GM10266 (cell line): ENCODE data around the gene LRRC51.

Experiments
- DNase-seq: peaks from one replicate; pipeline ENCODE4 v3.0.0; 2012; ENCODE audit errors: extremely low spot score
- TF ChIP-seq, protein P1 (sequence below): IDR thresholded peaks from 2 replicates; pipeline ENCODE4 v1.5.1; 2012; ENCODE audit warnings: mild to moderate bottlenecking, low read depth; ENCODE audit not compliant: control insufficient read depth, insufficient read depth; ENCODE audit errors: missing control alignments

Gene LRRC51

DNA sequence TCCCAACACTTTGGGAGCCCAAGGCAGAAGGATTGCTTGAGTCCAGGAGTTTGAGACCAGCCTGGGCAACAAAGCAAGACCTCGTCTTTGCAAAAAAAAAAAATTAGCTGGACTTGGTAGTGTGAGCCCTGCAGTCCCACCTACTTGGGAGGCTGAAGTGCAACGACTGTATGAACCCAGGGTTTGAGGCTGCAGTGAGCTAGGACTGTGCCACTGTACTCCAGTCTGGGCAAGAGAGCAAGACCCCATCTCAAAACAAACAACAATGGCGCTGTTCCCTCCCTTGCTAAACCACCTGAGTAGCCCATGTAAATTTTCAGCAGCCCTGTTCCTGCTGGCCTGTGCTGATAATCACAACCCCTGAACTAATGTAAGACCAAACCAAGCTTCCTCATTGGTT, 19.4 kb downstream of the LRRC51 start:
- TF ChIP-seq, protein P1, sequence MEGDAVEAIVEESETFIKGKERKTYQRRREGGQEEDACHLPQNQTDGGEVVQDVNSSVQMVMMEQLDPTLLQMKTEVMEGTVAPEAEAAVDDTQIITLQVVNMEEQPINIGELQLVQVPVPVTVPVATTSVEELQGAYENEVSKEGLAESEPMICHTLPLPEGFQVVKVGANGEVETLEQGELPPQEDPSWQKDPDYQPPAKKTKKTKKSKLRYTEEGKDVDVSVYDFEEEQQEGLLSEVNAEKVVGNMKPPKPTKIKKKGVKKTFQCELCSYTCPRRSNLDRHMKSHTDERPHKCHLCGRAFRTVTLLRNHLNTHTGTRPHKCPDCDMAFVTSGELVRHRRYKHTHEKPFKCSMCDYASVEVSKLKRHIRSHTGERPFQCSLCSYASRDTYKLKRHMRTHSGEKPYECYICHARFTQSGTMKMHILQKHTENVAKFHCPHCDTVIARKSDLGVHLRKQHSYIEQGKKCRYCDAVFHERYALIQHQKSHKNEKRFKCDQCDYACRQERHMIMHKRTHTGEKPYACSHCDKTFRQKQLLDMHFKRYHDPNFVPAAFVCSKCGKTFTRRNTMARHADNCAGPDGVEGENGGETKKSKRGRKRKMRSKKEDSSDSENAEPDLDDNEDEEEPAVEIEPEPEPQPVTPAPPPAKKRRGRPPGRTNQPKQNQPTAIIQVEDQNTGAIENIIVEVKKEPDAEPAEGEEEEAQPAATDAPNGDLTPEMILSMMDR, result no peak
- no peak for DNase-seq

DNA sequence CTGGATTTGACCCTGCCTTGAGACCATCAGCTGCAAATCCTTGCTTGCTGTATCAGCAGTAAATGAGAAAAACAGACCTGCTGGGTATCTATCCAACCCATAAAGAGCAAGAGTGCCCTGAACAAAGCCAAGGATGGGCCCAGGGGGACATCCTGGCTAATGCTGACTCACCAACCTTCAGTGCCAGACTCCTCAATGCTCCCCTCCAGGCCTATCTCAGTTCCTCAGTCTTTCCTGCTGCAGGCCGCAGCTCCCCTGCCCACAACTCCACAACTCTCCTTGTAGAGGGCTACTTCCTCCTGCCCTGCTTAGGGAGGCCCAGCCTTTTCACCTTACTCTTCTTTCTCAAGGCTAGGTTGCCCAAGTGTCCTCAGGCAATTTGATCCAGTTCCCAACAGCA, 19.8 kb downstream of the LRRC51 start:
- TF ChIP-seq, protein P1, result no peak
- DNase-seq, result no peak

DNA sequence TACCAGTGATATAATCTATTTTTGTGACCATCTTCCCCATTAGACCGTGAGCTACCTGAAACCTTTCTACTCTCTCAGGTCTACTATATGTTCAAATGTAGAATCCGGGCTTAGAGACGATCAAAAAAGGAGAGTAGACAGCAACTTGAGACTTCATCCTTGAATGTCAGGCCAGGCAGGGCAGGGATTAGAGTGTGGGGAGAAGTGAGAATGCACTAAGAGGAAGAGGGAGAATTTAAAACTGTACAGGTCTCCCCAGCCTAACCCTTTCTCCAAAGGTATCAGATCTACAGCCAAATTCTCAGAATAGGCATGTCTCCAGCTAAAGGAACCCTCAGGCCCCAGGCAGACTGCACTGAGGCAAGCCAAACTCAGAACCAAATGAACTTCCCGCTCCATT, 21.5 kb downstream of the LRRC51 start:
- TF ChIP-seq, protein P1, result no peak
- DNase-seq, result no peak

DNA sequence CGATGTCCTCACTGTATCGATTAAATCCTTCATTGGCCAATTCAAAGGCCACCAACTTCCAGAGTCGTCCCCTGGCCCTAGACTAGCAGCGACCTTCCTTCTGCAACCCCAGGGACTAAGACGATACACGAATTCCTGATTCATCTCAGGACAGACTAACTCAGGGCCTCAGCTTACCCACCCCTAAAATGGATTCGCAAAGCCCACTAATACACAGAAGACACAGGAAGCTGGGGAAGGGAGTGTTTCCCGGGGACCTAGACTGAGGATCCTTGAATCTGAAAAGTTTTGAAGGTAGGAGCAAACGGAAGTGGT, 21.9 kb downstream of the LRRC51 start:
- TF ChIP-seq, protein P1, result no peak
- no peak for DNase-seq

DNA sequence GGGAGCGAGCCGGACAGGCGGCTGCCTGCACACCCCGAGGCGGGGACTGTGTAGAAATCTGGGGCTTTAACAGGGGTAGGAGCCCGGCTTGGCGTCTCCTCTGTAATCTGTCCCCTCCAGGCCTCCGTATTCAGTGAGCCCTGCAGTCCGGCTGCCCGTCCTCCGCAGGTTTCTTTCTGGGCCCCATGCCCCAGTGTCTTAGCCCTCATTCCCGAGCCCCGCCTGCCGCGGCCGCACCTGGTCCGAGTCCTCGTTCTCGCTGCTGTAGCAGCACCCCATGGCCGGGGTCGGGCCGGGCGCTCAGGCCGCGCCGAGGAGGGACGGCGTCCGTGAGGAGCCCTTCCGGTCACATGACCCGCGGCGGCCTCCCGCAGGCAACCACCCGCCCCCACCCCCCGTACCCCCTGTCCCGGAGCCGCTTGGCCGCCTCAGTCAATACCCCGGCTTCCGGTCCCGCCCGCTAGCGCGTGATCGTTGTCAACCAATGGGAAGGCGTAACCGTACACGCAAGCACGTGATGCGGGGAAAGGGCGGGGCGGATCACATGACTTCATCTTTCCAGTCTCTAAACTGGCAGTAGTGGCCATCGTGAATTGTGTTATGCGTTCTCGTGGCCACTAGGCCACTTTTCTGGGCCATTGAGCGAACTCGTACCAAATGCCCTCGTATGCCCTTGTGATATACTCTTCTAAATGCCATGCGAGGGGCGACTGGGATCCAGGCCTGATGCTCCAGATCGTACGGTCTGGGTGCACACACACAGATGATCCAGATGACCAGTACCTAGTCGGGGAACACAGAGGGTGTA, 22.5 kb downstream of the LRRC51 start, which contains the start of gene LAMTOR1:
Gene LAMTOR1, minus strand, starts transcription at position 352 of the 808 bp plus-strand sequence. Its CDS starts 73 bp downstream, at position 279.
- TF ChIP-seq, protein P1, result peak; percentile 14
- peak; percentile 92 for DNase-seq

DNA sequence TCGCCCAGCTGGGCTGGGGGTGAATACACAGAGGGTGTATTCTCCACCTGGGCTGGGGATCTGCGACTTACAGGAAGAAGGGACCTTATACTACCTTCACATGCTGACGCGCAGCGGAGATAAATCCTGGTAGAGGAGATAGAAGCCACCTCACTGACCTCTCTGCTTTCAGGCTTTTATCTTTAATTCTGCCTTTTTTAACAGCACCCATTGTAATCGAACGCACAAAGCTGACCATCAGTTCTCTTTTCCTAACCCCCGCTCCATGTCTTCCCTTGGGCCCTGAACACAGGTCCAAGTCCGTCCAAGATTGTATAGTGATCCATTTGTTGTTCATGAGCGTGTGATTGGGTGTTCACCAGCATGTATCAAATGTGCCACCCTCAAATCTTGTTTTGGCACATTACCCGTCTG, 23.1 kb downstream of the LRRC51 start:
- TF ChIP-seq, protein P1, result no peak
- DNase-seq, result no peak

DNA sequence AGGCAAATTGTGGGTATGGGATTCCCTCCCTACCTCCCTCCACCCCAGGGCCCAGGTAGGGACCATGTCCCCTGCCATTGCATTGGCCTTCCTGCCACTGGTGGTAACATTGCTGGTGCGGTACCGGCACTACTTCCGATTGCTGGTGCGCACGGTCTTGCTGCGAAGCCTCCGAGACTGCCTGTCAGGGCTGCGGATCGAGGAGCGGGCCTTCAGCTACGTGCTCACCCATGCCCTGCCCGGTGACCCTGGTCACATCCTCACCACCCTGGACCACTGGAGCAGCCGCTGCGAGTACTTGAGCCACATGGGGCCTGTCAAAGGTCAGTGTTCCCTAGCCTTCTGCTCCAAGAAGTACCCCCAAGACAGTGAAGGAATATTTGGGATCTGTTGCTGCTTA, 25.2 kb downstream of the LRRC51 start, which contains the start of gene TOMT:
Gene TOMT, plus strand, starts transcription at position 37 of the 400 bp plus-strand sequence. Its CDS starts 28 bp downstream, at position 65.
- TF ChIP-seq, protein P1, result no peak
- no peak for DNase-seq
